Stimulated activated naive CD8-positive, alpha-beta T cell treated with anti-CD3 and anti-CD28 coated beads, Interleukin-15, amount 100 ng/mL, for 72 hours (primary cell): ENCODE measurements around the gene VTI1A.

Experiments
- ATAC-seq: fragments of 150-1000 bp; cut with Tn5 transposase; 2 replicates; pipeline ENCODE4 v1.10.0; 2021; ENCODE audit warnings: mild to moderate bottlenecking, moderate library complexity
- DNase-seq, 2 donors: peaks; one replicate each; pipeline ENCODE4 v3.0.0; 2021 to 2022
- H3K27ac Mint-ChIP-seq, 2 donors: one replicate each; pipeline ENCODE4 v1.8.0; 2022; ENCODE audit warnings: mild to moderate bottlenecking in 2 of 2, mixed read lengths in 2 of 2, moderate library complexity in 2 of 2
- H3K27me3 Mint-ChIP-seq: one replicate; pipeline ENCODE4 v1.8.0; 2022; ENCODE audit warnings: mixed read lengths
- H3K4me1 Mint-ChIP-seq: one replicate; pipeline ENCODE4 v1.8.0; 2022; ENCODE audit warnings: mild to moderate bottlenecking, mixed read lengths
- H3K4me3 Mint-ChIP-seq, 2 donors: one replicate each; pipeline ENCODE4 v1.8.0; 2022; ENCODE audit warnings: mild to moderate bottlenecking in 2 of 2, mixed read lengths in 2 of 2, moderate library complexity in 1 of 2
- H3K9me3 Mint-ChIP-seq, 2 donors: one replicate each; pipeline ENCODE4 v1.8.0; 2022; ENCODE audit warnings: mixed read lengths in 2 of 2

The VTI1A gene

DNA sequence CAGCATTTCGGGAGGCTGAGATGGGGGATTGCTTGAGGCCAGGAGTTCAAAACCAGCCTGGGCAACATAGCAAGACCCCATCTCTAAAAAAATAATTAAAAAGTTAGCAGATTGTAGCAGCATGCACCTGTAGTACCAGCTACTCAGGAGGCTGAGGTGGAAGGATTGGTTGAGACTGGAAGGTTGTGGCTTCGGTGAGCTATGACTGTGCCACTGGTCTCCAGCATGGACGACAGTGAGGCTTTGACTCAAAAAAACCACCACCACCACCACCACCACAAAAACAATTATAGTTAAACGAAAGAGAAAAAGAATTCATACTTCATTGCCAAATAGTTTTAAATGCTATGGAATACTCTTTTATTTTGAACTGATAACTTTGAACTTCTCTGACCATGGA is 63.4 kb downstream of the VTI1A start:
- ATAC-seq: peak; percentile 100
- Mint-ChIP-seq H3K27me3 (no peaks in the 10 kb centered on the region), H3K27ac (no peak overlapping the region), H3K4me3 (no peak overlapping the region), H3K4me1 (peaks cover 23% of the 10 kb centered on the region), H3K9me3 (peaks cover 0 to 4% of the 10 kb centered on the region in 2 donors)
- DNase-seq: peak; percentile 24 to 60

DNA sequence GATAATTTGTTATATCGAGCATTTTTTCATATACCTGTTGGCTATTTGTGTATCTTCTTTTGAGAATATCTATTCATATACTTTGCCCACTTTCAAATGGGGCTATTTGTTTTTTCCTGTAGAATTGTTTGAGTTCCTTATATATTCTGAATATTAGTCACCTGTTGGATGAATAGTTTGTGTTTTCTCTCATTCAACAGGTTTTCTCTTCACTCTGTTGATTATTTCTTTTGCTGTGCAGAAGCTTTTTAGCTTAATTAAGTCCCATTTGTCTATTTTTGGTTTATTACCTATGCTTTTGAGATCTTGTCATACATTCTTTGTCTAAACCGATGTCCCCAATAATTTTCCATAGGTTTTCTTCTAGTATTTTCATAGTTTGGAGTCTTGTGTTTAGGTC is 65.3 kb downstream of the VTI1A start:
- peaks cover 13% of the 10 kb centered on the region for H3K4me1 Mint-ChIP-seq
- no peak overlapping the region for H3K27ac Mint-ChIP-seq
- no peaks in the 10 kb centered on the region for H3K27me3 Mint-ChIP-seq
- ATAC-seq: no peak
- no peak overlapping the region for H3K4me3 Mint-ChIP-seq
- DNase-seq: no peak
- H3K9me3 Mint-ChIP-seq: peaks cover 0 to 4% of the 10 kb centered on the region in 2 donors

DNA sequence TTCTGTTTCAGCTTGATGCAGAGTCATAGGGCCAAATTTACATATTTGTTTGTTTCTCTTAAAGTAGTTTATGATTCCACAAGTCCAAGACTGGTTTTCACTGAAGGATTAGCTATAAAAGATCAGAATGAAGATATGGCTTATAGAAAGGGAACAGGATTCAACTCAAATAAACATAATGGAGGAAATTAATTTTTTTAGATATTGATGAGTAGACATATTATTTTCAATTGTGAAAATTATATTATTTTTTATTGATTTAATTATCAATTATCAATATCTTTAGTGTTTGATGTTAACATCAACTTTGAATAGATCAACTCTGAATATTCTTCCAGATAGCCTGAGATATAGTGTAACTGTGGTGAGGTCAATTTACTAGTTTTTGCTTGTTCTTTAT is 68.1 kb downstream of the VTI1A start:
- H3K4me1 Mint-ChIP-seq: peaks cover 28% of the 10 kb centered on the region
- no peak for ATAC-seq
- H3K4me3 Mint-ChIP-seq: no peak overlapping the region
- no peaks in the 10 kb centered on the region for H3K27me3 Mint-ChIP-seq
- H3K27ac Mint-ChIP-seq: no peak overlapping the region
- DNase-seq: no peak
- peaks cover 0 to 4% of the 10 kb centered on the region in 2 donors for H3K9me3 Mint-ChIP-seq

DNA sequence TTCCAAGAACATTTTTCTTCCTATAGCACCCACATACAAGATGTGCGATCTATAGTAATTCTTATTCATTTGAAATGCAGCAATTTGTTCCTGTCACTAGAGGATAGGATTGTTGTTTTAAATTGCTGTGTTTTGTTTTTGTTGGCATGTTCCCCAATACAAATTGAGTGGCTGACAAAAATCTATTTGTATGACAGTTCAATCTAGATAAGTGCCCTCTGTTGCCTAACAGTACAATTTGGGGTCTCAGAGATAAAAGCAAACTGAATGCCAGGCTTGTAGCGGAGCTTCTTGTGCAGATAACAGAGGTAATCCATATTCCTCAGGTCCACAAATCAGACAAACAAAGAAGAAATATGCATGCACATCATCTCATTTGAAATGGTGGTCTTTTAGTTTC is 68.8 kb downstream of the VTI1A start:
- H3K4me3 Mint-ChIP-seq: no peak overlapping the region
- H3K4me1 Mint-ChIP-seq: peaks cover 21% of the 10 kb centered on the region
- H3K27ac Mint-ChIP-seq: no peak overlapping the region
- no peaks in the 10 kb centered on the region for H3K27me3 Mint-ChIP-seq
- ATAC-seq (no peak), DNase-seq (no peak)
- peaks cover 0 to 4% of the 10 kb centered on the region in 2 donors for H3K9me3 Mint-ChIP-seq

DNA sequence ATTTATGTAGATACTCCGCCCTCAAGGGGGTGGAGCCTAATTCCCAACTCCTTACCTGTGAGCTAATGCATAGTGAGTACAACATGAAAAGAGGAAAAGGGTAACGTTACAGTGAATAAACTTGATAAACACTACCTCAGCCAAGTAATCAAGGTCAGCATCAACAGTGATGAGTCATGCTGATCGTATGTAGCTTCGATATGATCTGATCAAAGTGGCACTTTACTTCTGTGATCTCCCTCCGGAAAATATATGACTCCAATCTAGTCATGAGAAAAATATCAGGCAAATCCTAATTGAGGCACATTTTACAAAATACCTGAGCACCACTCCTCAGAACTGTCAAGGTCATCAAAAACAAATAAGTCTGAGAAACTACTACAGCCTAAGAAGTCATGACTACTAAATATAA is 70.4 kb downstream of the VTI1A start:
- H3K27ac Mint-ChIP-seq: no peak overlapping the region
- DNase-seq (no peak), ATAC-seq (no peak)
- peaks cover 16% of the 10 kb centered on the region for H3K4me1 Mint-ChIP-seq
- H3K27me3 Mint-ChIP-seq: no peaks in the 10 kb centered on the region
- H3K9me3 Mint-ChIP-seq: peaks cover 0 to 3% of the 10 kb centered on the region in 2 donors
- H3K4me3 Mint-ChIP-seq: no peak overlapping the region

DNA sequence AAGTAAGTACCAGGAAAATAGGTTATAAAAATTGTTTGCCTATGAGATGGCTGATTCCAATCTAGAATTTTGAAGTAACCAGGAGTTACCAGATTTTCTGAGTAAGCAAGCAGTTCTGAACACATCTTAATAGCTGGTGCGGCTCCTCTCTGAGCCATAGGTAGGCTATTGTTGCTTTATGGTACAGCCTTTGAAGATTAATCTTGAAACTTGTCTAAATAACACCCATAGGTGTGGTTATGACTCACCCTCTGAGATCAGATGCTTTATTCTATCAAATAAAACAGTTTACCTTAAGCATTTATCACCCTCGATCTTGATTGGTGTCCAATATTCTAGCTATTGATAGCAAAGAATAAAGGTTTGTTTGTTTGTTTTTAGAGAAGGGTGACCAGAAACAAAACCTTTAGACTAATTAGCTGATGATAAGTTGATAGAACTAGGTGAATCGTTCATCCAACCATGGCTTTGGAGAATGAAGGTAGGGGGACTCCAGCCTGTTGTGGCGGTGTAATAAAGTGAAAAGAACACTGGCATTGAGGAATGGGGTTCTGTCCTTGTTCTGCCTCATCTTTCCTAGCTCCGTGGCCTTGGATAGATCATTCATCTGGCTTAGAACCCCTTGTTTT is 72.2 kb downstream of the VTI1A start:
- Mint-ChIP-seq H3K4me1 (peaks cover 17% of the 10 kb centered on the region), H3K9me3 (no peaks in the 10 kb centered on the region), H3K4me3 (no peak overlapping the region), H3K27ac (no peak overlapping the region), H3K27me3 (no peaks in the 10 kb centered on the region)
- ATAC-seq: peak; percentile 100
- DNase-seq: peak; percentile 30 to 45

DNA sequence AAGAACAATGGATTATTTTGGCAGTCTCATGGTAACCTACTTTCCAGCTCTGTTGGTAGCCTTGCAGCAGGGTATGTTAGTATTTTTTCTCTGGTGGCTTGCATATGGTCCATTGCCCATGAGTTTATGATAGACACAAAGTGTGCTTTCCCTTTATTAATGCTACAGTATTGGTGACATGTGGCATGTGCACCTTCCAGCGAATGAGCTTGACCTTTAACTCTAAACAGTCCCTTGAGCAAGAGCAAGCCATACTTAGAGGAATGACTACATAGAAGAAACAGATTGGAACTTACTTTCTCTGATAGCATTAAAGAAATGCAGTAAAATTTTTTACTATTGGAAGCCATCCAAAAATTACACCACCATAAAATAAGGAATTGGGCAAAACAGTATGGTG is 73.9 kb downstream of the VTI1A start:
- Mint-ChIP-seq H3K4me1 (peaks cover 34% of the 10 kb centered on the region), H3K9me3 (no peaks in the 10 kb centered on the region), H3K27me3 (no peaks in the 10 kb centered on the region), H3K4me3 (no peak overlapping the region), H3K27ac (no peak overlapping the region)
- no peak for ATAC-seq
- no peak for DNase-seq

DNA sequence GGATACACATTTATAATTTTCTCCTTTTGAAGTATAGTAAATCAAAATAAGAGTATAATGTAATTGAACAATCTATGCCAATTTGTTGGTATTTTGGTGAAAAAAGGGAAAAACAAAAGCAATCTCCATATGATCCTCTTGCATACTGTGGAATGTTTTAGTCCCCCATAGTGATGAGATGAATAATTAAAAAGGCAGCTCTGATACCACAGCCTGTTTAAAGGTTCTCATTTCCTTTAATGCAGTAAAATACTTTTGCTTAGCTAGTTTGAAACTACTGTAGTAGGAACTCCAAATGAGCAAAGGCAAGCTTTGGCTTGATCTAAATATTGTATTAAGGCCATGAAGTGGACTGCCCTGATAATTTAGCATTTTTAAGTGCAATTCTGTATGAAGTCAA is 77.6 kb downstream of the VTI1A start:
- Mint-ChIP-seq H3K4me3 (no peak overlapping the region), H3K27ac (no peak overlapping the region), H3K4me1 (peaks cover 36% of the 10 kb centered on the region), H3K9me3 (no peaks in the 10 kb centered on the region), H3K27me3 (no peaks in the 10 kb centered on the region)
- ATAC-seq (no peak), DNase-seq (no peak)

DNA sequence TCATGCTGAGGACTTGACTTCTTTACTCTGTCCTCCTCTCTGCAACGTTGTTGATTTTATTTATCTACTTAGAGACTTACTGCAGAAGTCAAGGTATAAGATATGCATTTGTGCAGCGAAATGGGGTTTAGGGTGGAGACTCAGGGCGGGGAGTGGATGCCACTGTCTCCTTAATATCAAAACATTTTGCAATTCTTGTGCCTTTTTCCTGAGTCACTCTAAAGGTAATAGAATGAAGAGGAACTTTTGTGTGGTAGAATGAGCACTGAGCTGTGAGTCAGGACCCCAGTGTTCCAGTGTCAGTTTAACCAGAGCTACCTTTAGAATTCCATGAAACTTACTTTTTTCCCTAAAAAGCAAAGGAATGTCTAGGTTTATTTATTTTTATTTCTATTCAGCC is 78.2 kb downstream of the VTI1A start:
- Mint-ChIP-seq H3K27ac (peak overlapping the region in 1 of 2 donors; percentile 85), H3K4me3 (no peak overlapping the region), H3K9me3 (no peaks in the 10 kb centered on the region), H3K4me1 (peaks cover 36% of the 10 kb centered on the region), H3K27me3 (no peaks in the 10 kb centered on the region)
- no peak for DNase-seq
- no peak for ATAC-seq

DNA sequence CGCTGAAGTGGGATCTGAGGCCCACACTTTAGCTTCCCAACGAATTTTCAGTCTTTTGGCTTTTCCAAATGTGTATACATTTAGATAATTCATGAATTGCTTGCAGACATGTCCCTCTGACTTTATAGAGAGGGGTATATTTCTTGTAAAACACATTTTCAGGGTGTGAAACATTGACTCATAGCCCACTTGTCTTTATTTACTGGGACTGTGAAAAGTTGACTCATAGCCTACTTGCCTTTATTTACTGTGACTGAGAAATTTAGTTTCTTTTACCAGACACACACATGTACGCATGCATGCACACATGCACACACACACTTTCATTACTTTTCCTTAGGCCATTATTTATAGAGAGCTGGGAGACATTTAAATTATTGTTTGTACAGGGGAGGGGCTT is 79.1 kb downstream of the VTI1A start:
- Mint-ChIP-seq H3K27me3 (no peaks in the 10 kb centered on the region), H3K4me1 (peaks cover 43% of the 10 kb centered on the region), H3K27ac (peak overlapping the region in 1 of 2 donors; percentile 12), H3K9me3 (no peaks in the 10 kb centered on the region), H3K4me3 (no peak overlapping the region)
- no peak for DNase-seq
- ATAC-seq: peak; percentile 97

DNA sequence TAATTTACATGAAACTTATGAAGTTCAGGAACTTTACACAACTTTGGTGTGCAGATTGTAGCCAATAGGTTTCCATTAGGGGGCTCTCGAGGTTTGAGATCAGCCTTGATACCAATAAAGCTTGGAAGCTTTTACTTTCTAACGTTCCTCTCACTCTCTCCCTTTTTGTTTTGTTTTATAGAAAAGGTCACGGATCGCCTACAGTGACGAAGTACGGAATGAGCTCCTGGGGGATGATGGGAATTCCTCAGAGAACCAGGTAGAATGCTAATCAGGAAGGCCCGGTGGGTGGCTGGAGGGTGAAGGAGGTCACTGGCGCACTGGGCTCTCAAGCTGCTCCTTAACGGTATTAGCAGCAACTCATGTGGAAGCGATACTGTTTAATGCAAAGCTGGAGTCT is 79.9 kb downstream of the VTI1A start:
- no peak for DNase-seq
- H3K4me1 Mint-ChIP-seq: peaks cover 51% of the 10 kb centered on the region
- no peak for ATAC-seq
- no peaks in the 10 kb centered on the region for H3K27me3 Mint-ChIP-seq
- no peak overlapping the region for H3K27ac Mint-ChIP-seq
- no peak overlapping the region for H3K4me3 Mint-ChIP-seq
- no peaks in the 10 kb centered on the region for H3K9me3 Mint-ChIP-seq

DNA sequence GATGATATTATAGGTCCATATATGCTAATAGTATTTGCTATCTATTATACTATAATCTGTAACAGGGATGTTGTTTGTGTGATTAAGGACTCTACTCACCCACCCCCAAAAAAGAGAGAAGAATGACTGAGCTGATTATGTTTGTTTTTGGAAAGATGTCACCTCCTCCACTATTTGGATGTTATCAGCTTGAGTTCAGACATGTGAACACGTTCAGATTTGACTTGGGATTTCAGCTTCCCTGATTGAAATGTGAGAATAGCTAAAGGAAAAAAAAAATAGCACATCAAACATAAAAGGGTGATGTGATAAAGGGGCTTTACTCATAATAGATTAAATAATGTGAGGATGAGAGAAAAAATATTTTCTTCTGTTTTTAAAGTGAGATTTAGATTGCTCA is 81.2 kb downstream of the VTI1A start:
- Mint-ChIP-seq H3K4me3 (no peak overlapping the region), H3K9me3 (no peaks in the 10 kb centered on the region), H3K4me1 (peaks cover 58% of the 10 kb centered on the region), H3K27me3 (no peaks in the 10 kb centered on the region), H3K27ac (no peak overlapping the region)
- DNase-seq (no peak), ATAC-seq (no peak)

DNA sequence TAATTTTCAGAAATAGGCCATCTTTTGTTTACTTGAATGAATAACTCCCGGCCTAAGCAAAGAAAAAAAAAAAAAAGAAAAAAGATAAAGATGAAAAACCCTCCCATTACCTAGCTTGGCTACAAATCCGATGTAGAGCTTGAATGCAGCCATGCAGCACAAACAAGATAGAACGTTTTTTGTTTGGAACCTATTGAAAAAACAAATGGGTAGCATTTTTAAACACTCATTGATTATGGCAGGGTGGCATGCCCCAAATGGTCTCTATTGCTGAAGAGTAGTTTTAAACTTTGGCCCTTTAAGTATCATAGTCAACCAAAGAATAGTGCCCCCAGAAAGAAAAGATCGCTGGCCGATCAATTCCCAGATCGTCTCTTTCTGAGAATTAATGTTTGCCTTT is 84.4 kb downstream of the VTI1A start:
- Mint-ChIP-seq H3K4me3 (peak overlapping the region in 1 of 2 donors; percentile 19), H3K27ac (no peak overlapping the region), H3K27me3 (no peaks in the 10 kb centered on the region), H3K4me1 (peaks cover 46% of the 10 kb centered on the region), H3K9me3 (no peaks in the 10 kb centered on the region)
- ATAC-seq (no peak), DNase-seq (no peak)

DNA sequence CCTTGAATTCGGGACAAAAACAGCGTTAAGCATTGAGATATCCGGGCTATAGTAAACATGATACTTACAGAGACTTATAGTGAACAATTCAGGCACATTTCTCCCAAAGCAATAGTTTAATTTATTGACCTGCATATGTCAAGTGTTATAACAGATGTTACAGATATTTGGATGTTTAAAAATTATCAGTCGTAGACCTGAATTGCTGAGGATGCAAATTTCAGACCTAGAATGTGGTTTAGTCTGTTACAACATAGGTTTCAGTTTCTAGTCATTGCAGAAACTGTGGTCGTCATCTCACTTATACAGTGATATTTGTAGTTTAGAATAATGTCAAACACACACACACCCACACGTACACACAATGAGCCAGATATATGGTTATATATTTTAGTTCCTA is 85.2 kb downstream of the VTI1A start:
- ATAC-seq (peak; percentile 99), DNase-seq (peak in 1 of 2 donors; percentile 14)
- Mint-ChIP-seq H3K4me3 (peak overlapping the region in 1 of 2 donors; percentile 66), H3K27me3 (no peaks in the 10 kb centered on the region), H3K9me3 (no peaks in the 10 kb centered on the region), H3K27ac (no peak overlapping the region), H3K4me1 (peaks cover 41% of the 10 kb centered on the region)

DNA sequence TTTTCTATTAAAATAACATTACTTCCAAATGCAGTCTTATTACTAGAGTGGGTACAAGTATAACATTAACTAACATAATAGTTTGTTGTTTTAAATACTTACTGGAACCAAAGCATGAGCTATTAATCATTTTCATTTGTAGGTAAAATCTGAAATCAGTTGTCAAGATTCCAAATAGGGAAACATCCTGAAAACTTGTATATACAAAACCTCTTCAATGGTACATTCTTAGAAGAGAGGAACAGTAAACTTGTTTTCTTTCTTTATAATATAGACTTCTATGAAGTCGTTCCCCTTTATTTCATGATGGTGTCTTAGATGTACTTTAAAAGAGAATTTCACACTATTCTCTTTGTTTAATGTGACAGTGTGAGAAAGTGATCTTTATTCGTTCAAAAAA is 85.9 kb downstream of the VTI1A start:
- no peak overlapping the region for H3K27ac Mint-ChIP-seq
- DNase-seq (no peak), ATAC-seq (no peak)
- H3K9me3 Mint-ChIP-seq: no peaks in the 10 kb centered on the region
- H3K4me3 Mint-ChIP-seq: no peak overlapping the region
- H3K4me1 Mint-ChIP-seq: peaks cover 41% of the 10 kb centered on the region
- no peaks in the 10 kb centered on the region for H3K27me3 Mint-ChIP-seq

DNA sequence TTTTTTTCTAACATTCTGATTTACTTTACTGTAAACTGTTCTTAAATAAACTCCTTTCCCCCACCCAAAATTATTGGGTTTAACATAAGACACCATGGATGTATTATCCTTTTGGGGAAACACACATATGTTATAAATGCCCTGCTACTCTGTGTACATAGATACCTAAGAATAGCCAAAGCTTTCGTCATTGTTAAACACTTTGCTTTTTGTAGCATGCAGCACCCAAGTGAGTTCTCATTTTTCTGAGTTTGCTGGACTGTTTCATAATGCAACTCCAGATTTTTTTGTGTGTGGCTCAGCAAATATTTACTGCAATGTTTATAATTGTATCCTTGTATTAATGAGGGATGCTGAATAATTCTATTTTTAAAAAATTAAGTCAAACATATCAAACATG is 86.9 kb downstream of the VTI1A start:
- H3K9me3 Mint-ChIP-seq: no peaks in the 10 kb centered on the region
- no peaks in the 10 kb centered on the region for H3K27me3 Mint-ChIP-seq
- H3K4me3 Mint-ChIP-seq: no peak overlapping the region
- ATAC-seq (no peak), DNase-seq (no peak)
- H3K4me1 Mint-ChIP-seq: peaks cover 33% of the 10 kb centered on the region
- H3K27ac Mint-ChIP-seq: no peak overlapping the region

DNA sequence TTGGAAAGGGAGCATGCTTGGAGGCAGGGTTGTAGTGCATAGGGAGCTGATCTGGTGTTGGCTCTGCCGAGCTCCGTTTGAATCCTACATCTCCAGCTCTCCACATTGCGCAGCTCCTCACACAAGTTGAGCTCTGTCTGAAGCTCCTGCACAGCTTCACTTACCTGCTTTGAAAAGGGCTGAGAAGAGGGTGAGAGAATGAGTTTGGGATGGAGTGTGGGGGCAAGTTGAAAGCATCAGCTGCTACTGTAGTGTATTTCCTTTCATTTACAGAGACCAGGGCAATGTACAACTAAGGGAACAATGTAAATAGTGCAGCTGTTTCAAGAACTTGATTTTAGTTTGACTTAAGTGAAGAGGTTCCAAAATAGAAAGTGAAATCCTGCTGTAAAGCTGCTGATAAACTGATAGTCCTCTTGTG is 88.5 kb downstream of the VTI1A start:
- Mint-ChIP-seq H3K4me1 (peaks cover 32% of the 10 kb centered on the region), H3K4me3 (no peak overlapping the region), H3K27me3 (no peaks in the 10 kb centered on the region), H3K9me3 (no peaks in the 10 kb centered on the region), H3K27ac (no peak overlapping the region)
- DNase-seq (no peak), ATAC-seq (no peak)
